B cell (primary cell): ENCODE results near the gene TMC1.
A peak's percentile ranks its signal among the peaks of the same experiment; 100 is the strongest.

Experiments
- EZH2 ChIP-seq: IDR thresholded peaks from 2 replicates; pipeline ENCODE4 v1.6.1; 2012; ENCODE audit warnings: borderline replicate concordance, low read depth, mild to moderate bottlenecking, moderate library complexity, low read length; ENCODE audit not compliant: insufficient read depth, poor library complexity, severe bottlenecking
- TF ChIP-seq, protein P1 (sequence below): fragments of 200-600 bp; IDR thresholded peaks from one replicate; pipeline ENCODE4 v1.8.0; 2022; ENCODE audit warnings: antibody characterized with exemption, mild to moderate bottlenecking

DNA sequence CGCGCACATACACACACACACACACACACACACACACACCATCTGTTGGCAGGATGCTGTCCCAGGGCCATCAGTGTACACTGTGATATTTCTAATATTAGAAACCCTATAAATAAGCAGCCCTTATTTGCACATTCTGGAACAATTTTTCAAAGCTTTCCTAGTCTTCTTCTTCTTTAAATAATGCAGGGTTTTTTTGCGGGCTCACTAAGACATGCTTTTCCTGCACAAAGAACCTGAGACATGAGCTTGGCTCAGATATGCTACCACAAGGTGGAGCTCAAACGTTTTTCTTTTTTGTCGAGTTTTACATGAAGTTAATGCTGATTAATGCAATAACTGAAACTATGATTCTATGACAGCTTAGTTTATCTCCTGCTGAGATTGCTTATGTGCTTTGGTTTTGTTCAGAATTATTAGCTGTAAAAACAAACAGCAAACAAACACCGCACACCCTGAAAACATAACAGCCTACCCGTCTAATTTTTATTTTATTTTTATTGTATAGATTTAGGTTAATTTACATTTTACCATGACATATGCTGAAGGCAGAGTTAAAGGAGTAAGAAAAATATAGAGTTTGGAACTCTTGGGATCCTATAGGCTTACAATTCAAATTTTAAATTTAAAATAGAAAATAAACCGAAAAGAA, 335.7 kb downstream of the TMC1 start:
- TF ChIP-seq, protein P1, sequence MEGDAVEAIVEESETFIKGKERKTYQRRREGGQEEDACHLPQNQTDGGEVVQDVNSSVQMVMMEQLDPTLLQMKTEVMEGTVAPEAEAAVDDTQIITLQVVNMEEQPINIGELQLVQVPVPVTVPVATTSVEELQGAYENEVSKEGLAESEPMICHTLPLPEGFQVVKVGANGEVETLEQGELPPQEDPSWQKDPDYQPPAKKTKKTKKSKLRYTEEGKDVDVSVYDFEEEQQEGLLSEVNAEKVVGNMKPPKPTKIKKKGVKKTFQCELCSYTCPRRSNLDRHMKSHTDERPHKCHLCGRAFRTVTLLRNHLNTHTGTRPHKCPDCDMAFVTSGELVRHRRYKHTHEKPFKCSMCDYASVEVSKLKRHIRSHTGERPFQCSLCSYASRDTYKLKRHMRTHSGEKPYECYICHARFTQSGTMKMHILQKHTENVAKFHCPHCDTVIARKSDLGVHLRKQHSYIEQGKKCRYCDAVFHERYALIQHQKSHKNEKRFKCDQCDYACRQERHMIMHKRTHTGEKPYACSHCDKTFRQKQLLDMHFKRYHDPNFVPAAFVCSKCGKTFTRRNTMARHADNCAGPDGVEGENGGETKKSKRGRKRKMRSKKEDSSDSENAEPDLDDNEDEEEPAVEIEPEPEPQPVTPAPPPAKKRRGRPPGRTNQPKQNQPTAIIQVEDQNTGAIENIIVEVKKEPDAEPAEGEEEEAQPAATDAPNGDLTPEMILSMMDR: peak; percentile 36
- TF ChIP-seq EZH2: no peak
